ENCODE measurements around the gene SV2B. TPM values are rescaled to one million over a fixed set of nuclear protein-coding genes. Genes with fewer than 3 reads are reported as not detected.

The SV2B gene
- polyA plus RNA-seq, 1 donor = 3.9 TPM

DNA sequence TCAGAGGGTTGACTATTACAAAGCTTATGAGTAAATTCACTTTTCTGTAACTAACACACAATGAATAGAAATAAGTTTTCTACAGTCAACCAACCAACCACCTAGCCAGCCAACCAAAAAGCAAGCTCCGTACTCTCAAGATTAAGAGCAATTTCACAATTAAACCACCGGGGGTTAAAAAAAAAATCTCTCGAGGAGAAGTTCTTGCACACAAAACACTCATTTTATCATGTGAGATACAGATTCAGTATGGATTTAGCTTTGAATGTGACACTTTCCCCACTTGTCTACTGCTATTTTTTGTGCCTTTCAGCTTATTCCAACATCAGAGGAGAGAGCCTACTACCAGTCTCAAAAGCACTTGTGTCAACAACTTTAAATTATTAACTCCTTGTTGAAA lies 135.3 kb downstream of the SV2B start:
- no peak for DNase-seq

GRCh38 chr15:91237445-91237844 lies 137.4 kb downstream of the SV2B start:
- DNase-seq = no peak

DNA sequence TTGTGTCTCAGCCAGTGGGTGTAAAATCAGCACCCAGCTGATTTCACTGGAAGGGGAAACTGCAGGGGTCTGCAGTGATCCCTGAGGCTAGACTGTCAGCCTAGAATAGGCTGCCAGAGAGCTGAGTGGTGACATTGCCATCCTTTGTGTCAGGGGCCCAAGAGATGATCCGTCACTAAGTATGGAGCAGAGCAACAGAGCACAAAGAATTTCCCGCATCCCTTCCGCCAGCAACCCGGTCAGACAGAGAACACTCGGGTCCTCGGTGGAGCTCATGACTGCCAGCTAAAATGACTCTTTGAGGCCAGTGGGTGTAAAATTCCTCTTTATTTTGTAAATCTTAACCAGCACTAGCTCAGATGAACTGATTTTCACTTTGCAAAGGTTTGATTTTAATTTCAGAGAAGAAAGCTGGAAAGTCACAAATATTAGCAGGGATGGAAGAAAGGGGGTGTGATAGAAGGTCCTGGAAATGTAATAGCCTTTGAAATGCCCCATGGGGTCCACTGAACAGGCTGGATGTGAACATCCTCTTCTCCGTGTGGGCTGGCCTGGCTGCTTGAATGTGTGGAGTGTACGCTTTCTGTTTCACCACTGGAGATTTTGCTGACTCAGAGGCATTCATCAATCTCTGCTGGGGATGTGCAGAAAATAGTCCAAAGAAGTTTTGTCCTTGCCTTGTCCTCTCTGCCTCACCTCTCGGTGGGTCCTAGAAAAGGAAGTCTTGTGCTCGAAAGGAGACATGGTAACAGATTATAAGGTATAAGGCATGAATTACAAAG lies 138.8 kb downstream of the SV2B start:
- no peak for DNase-seq

DNA sequence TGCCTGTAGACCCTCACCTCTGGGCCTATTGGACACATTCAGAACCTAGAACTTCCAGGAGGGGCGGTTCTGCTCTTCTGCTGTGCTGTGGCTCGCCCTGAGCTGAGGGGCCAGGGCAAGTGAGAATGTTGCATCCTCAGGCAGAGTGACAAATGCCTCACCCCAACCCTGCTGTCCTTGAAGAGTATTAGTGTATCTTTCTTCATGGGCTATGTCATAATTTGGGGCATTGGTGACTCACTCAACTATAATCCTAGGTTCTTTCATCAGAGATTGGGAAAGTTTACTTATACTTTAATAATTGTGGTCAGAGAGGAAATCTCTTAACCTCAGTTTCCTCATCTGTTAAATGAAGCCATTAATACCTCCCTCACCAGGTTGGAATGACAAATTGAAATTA lies 143.8 kb downstream of the SV2B start:
- DNase-seq = no peak

- no peak for DNase-seq
Measured at GRCh38 chr15:91244919-91245318, 144.9 kb downstream of the SV2B start.

GRCh38 chr15:91246998-91247397 lies 146.9 kb downstream of the SV2B start:
- no peak for DNase-seq

GRCh38 chr15:91249591-91249990 lies 149.5 kb downstream of the SV2B start:
- DNase-seq = no peak

GRCh38 chr15:91252322-91252721 lies 152.3 kb downstream of the SV2B start:
- no peak for DNase-seq

GRCh38 chr15:91252756-91253155 lies 152.7 kb downstream of the SV2B start:
- DNase-seq = no peak

- no peak for DNase-seq
Measured at GRCh38 chr15:91253605-91254004, 153.5 kb downstream of the SV2B start.

DNA sequence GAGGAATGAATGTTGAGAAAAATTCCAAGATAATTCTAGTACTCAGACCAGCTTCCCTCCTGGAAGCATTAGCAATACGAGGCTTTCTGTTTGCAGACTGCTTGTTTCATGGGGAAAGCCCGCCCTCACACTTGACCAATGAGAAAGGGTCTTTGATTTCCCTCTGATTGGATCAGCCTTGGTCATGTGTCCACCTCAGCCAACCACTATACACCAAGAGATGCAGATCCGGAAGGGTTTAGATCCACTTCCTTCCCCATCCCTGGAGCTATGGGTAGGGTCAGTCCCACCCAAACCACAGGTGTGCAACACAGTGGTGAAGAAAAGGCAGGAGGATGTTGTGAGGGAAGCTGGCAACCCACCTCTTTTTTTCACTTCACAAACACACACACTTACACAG lies 154.7 kb downstream of the SV2B start:
- no peak for DNase-seq

DNA sequence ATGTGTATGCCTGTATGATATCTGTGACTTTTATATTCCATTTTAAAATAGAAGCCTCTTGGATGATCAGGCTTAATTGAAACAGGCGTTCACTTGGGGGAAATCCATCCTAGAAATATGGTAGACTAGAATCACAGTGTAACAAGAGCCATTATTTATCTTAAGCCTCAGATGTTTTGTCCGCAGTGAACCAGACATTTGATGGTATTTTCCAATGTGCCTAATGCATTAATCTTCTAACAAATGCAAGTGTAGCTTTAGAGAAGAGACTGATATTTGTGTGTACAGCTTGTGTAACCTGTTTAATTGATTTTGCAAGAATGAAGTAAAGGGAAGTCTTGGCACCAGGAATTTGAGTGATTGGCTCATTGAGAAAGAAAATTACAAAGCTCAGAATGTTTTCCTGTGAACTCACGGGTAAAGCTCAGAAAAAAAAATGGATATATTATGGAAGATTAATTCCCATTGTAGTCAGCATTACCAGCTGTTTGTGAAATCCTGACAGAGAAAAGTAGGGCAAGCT lies 155.7 kb downstream of the SV2B start:
- DNase-seq = no peak

DNA sequence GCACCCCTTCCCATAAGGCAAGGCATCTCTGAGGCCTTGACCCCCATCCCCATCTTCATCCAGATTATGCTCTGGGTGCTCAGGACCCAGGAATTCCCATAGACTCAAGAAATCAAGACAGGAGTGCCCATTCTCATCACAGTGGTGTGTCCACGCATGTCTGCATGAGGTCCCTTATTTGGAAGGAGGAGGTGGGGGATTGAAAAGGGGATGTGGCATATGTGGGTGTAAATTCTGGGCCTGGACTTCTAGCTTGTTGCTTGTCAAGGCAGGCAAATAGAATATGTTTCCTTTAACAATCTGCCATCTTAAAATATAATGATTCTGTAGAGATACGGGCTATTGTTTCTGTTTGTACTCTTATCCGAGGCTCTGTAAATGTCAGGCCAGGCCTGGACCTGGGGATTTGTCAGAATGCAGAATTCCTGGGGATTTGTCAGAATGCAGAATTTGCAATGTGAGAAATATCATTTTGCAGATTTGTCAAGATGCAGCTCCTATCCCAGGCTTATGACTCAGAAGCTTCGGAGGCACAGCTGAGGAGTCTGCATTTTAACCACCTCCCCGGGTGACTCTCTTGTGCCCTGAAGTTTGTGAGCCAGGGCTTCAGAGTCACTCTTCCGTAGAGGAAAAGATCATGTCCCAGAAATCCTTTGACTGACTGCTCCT lies 157.8 kb downstream of the SV2B start:
- no peak for DNase-seq

GRCh38 chr15:91258415-91258759 lies 158.3 kb downstream of the SV2B start:
- DNase-seq = no peak

DNA sequence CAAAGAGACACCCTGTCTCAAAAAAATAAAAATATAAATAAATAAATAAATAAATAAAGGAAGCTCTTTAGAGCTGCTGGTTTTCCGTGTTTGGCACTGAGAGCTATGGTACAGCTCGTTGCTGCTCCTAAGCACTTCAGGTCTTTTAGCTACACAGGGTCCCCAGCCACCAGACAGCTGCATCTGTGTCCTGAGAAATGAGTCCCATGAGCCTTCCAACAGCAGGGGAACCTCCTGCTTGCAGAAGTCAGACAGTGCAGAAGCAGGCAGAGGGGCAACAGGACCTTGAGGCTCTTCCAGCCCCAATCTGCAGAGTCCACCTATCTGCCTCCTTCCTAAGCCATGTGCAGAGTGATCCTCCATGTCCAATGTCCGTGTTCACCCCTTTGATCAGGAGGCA lies 159.0 kb downstream of the SV2B start:
- DNase-seq = no peak

DNA sequence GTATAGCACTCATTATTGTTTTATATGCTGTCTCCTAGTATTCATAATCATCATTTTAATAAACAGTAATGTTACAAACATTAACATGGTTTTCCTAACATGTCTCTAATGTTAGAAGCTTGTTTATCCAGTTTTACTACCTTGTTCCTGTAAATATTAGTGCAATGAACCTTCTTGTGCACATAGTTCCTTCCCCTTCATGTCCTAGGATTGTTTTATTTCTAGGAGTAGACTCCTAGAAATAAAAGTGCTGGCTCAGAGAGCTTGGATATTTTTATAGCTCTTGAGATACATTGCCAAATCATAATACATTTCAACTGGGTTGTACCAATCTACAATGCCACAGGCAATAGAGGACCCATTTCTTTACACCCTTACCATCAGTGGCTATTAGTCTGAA lies 161.3 kb downstream of the SV2B start:
- no peak for DNase-seq

- DNase-seq = no peak
Measured at GRCh38 chr15:91263632-91264531, 163.8 kb downstream of the SV2B start.

GRCh38 chr15:91264651-91265351 lies 164.7 kb downstream of the SV2B start:
- no peak for DNase-seq

GRCh38 chr15:91265416-91265940 lies 165.4 kb downstream of the SV2B start:
- DNase-seq = no peak

GRCh38 chr15:91268510-91268909 lies 168.5 kb downstream of the SV2B start:
- no peak for DNase-seq

- no peak for DNase-seq
Measured at GRCh38 chr15:91270747-91271146, 170.7 kb downstream of the SV2B start.

- DNase-seq = peak; percentile 69
Measured at GRCh38 chr15:91271565-91272153, 171.6 kb downstream of the SV2B start.

Measured in hindlimb muscle (tissue), 1 donor.